IMR-90 (cell line): ENCODE data around the gene CENPU. TPM values are rescaled to one million over a fixed set of nuclear protein-coding genes. Genes with fewer than 3 reads are reported as not detected.
"Not testable (repeated sequence)": the region's sequence is repeated elsewhere in the genome, so short reads cannot be mapped to it uniquely, and the experiment has no call there.

ENCODE experiments used
- ATAC-seq: fragments of 200-7000 bp; cut with Tn5 transposase; 2 replicates; pipeline ENCODE4 v1.9.1; 2020; ENCODE audit warnings: low read depth, mild to moderate bottlenecking, moderate library complexity
- BruUV-seq: library from RNA; stranded (reverse); fragments of 400-500 nt; replicated peaks from 2 replicates; lab custom pipeline; 2021; lab: Mats Ljungman, UMichigan
- CTCF ChIA-PET: fragments of 300-600 bp; formaldehyde crosslinking; extraction: SDS; loops from one replicate; lab custom pipeline; 2021; ENCODE audit warnings: antibody characterized with exemption; lab: Yijun Ruan, JAX
- POLR2A ChIA-PET: fragments of 300-600 bp; sonication (Branson Sonifier 250); formaldehyde crosslinking; loops from one replicate; lab custom pipeline; 2022; ENCODE audit warnings: antibody characterized with exemption; ENCODE audit not compliant: unreplicated experiment; lab: Charles Lee
- DNase-seq: peaks from one replicate; pipeline ENCODE4 v3.0.0; 2013
- H2AFZ ChIP-seq: replicated peaks from 2 replicates; pipeline ENCODE3; 2013; ENCODE audit warnings: low read length, mild to moderate bottlenecking; ENCODE audit not compliant: poor library complexity
- H2AK5ac ChIP-seq: 2 replicates; pipeline ENCODE4 v1.6.1; 2013; ENCODE audit warnings: low read depth, low read length, inconsistent platforms
- H2AK9ac ChIP-seq: replicated peaks from 2 replicates; pipeline ENCODE3; 2013; ENCODE audit warnings: mild to moderate bottlenecking, low read depth, low read length, moderate library complexity; ENCODE audit not compliant: poor library complexity
- H2BK120ac ChIP-seq: 2 replicates; pipeline ENCODE4 v1.6.1; 2013; ENCODE audit warnings: low read depth, low read length, inconsistent platforms
- H2BK15ac ChIP-seq: 3 replicates; pipeline ENCODE4 v1.6.1; 2013; ENCODE audit warnings: low read depth, low read length, inconsistent platforms
- H2BK20ac ChIP-seq: 2 replicates; pipeline ENCODE4 v1.6.1; 2013; ENCODE audit warnings: low read depth, mild to moderate bottlenecking, inconsistent platforms, low read length, moderate library complexity
- H2BK5ac ChIP-seq: 2 replicates; pipeline ENCODE4 v1.6.1; 2013; ENCODE audit warnings: mild to moderate bottlenecking, low read depth, low read length, inconsistent platforms; ENCODE audit not compliant: poor library complexity, severe bottlenecking
- H3K14ac ChIP-seq: replicated peaks from 2 replicates; pipeline ENCODE4 v1.6.1; 2013; ENCODE audit warnings: low read depth, low read length, inconsistent platforms
- H3K18ac ChIP-seq: 2 replicates; pipeline ENCODE4 v1.6.1; 2013; ENCODE audit warnings: low read depth, low read length, control low read depth
- H3K23ac ChIP-seq: 2 replicates; pipeline ENCODE4 v1.6.1; 2013; ENCODE audit warnings: low read depth, low read length, inconsistent platforms
- H3K27ac ChIP-seq: 2 replicates; pipeline ENCODE4 v1.5.1; 2013; ENCODE audit warnings: mild to moderate bottlenecking, control low read depth, low read length; ENCODE audit not compliant: insufficient read depth
- H3K27me3 ChIP-seq: 2 replicates; pipeline ENCODE4 v1.6.1; 2013; ENCODE audit warnings: low read length; ENCODE audit not compliant: control insufficient read depth, insufficient read depth
- H3K36me3 ChIP-seq: 2 replicates; pipeline ENCODE4 v1.6.1; 2013; ENCODE audit warnings: low read length, mixed read lengths; ENCODE audit not compliant: control insufficient read depth, insufficient read depth
- H3K4ac ChIP-seq: 2 replicates; pipeline ENCODE4 v1.6.1; 2013; ENCODE audit warnings: low read depth, low read length, inconsistent platforms
- H3K4me1 ChIP-seq: 2 replicates; pipeline ENCODE4 v1.6.1; 2013; ENCODE audit warnings: low read length, mixed read lengths; ENCODE audit not compliant: control insufficient read depth, insufficient read depth
- H3K4me2 ChIP-seq: 2 replicates; pipeline ENCODE4 v1.6.1; 2013; ENCODE audit warnings: low read depth, mild to moderate bottlenecking, control low read depth, low read length, moderate library complexity
- H3K4me3 ChIP-seq: 2 replicates; pipeline ENCODE4 v1.5.1; 2013; ENCODE audit warnings: low read depth, mild to moderate bottlenecking, control low read depth, low read length, moderate library complexity; ENCODE audit not compliant: insufficient read depth
- H3K56ac ChIP-seq: 2 replicates; pipeline ENCODE4 v1.6.1; 2013; ENCODE audit warnings: low read length, inconsistent platforms; ENCODE audit not compliant: insufficient read depth; ENCODE audit errors: extremely low read depth
- H3K79me1 ChIP-seq, 2 experiments: 2 replicates each; pipeline ENCODE4 v1.6.1; 2013; ENCODE audit warnings: low read length in 2 of 2, inconsistent platforms in 1 of 2, low read depth in 1 of 2
- H3K9ac ChIP-seq: 2 replicates; pipeline ENCODE4 v1.6.1; 2013; ENCODE audit warnings: low read depth, low read length, control low read depth
- H3K9me1 ChIP-seq: 2 replicates; pipeline ENCODE4 v1.6.1; 2013; ENCODE audit warnings: low read length, inconsistent platforms; ENCODE audit not compliant: insufficient read depth
- H3K9me3 ChIP-seq: 2 replicates; pipeline ENCODE4 v1.6.1; 2013; ENCODE audit warnings: low read length; ENCODE audit not compliant: control insufficient read depth, insufficient read depth
- H4K20me1 ChIP-seq: 2 replicates; pipeline ENCODE4 v1.6.1; 2013; ENCODE audit warnings: low read length, inconsistent platforms; ENCODE audit not compliant: insufficient read depth
- H4K5ac ChIP-seq: 2 replicates; pipeline ENCODE4 v1.6.1; 2013; ENCODE audit warnings: mild to moderate bottlenecking, low read depth, low read length, control low read depth
- H4K8ac ChIP-seq, 2 experiments: 2 replicates each; pipeline ENCODE4 v1.6.1; 2013; ENCODE audit warnings: low read depth in 2 of 2, low read length in 2 of 2, control low read depth in 1 of 2, inconsistent platforms in 1 of 2
- H4K91ac ChIP-seq: 2 replicates; pipeline ENCODE4 v1.6.1; 2013; ENCODE audit warnings: low read depth, low read length, inconsistent platforms; ENCODE audit not compliant: insufficient read depth
- WGBS, 2 experiments: methylation state at CpG; one replicate each; pipeline versions ENCODE4 v1.1.5 to v1.1.7; 2013; ENCODE audit warnings: missing lambda C conversion rate in 2 of 2; ENCODE audit not compliant: insufficient read length in 1 of 2; ENCODE audit errors: extremely low coverage in 2 of 2; 5-methylcytosine and 5-hydroxymethylcytosine counted together
- dilution Hi-C: fragments of 300-500 bp; cut with HindIII; formaldehyde crosslinking; loops from one replicate; pipeline ENCODE4 v1.14.3; 2018; ENCODE audit warnings: low sequenced_read_pairs; ENCODE audit not compliant: unreplicated experiment
- in situ Hi-C: fragments of 300-500 bp; cut with MboI; formaldehyde crosslinking; loops from 3 replicates; pipeline ENCODE4 v1.14.3; 2019; ENCODE audit warnings: low sequenced_read_pairs, inconsistent platforms, mixed read lengths
- intact Hi-C: fragments of 100-400 bp; cut with micrococcal nuclease; formaldehyde crosslinking; loops from 2 replicates; pipeline ENCODE4 v1.10.0; 2022
- polyA plus RNA-seq, 3 experiments: library from polyadenylated mRNA; depleted of rRNA; stranded (reverse); fragments of >200 nt; gene quantifications; 2 replicates each; pipeline ENCODE4 v1.2.3, GENCODE V29; 2012; ENCODE audit warnings: low replicate concordance in 1 of 3
- total RNA-seq: library from RNA; depleted of rRNA; stranded (reverse); fragments of >200 nt; gene quantifications from 2 replicates; pipeline ENCODE4 v1.2.3, GENCODE V29; 2012

The CENPU gene
- total and polyA plus RNA-seq, 2 of the 4 experiments (the other 2 are of a cell fraction) = 13.6 to 14.6 TPM

DNA sequence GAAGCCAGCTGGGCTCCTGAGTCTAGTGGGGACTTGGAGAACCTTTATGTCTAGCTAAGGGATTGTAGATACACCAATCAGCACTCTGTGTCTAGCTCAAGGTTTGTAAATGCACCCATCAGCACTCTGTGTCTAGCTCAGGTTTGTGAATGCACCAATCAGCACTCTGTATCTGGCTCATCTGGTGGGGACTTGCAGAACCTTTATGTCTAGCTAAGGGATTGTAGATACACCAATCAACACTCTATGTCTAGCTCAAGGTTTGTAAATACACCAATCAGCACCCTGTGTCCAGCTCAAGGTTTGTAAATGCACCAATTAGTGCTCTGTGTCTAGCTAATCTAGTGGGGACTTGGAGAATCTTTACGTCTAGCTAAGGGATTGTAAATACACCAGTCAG, 7.8 kb upstream of the CENPU start:
- dilution Hi-C loops, POLR2A ChIA-PET, H3K4ac ChIP-seq, H3K18ac ChIP-seq, BruUV-seq, H3K4me3 ChIP-seq, CTCF ChIA-PET, H2BK120ac ChIP-seq, H4K20me1 ChIP-seq, H3K4me1 ChIP-seq, H2AFZ ChIP-seq, H3K9me1 ChIP-seq, H2BK15ac ChIP-seq, ATAC-seq, H4K5ac ChIP-seq, H3K27me3 ChIP-seq, H2BK5ac ChIP-seq, H4K8ac ChIP-seq, H3K4me2 ChIP-seq, H2BK20ac ChIP-seq, H2AK5ac ChIP-seq, H2AK9ac ChIP-seq, H3K9me3 ChIP-seq, H3K14ac ChIP-seq, H3K27ac ChIP-seq, H3K9ac ChIP-seq, H3K36me3 ChIP-seq, H4K91ac ChIP-seq, intact Hi-C loops, H3K79me1 ChIP-seq, H3K23ac ChIP-seq, H3K56ac ChIP-seq, DNase-seq: not testable (repeated sequence)
- in situ Hi-C loops = loop anchor here (10.0 kb wide), 1 partner anchor 263 kb away; no protein-coding TSS in a partner anchor
- no CpG with 5 or more reads among the region's 1 CpG for WGBS, 2 experiments
